Mesodermal cell (in vitro differentiated cells): ENCODE results near the gene LYZL1.

Source experiments
- H3K27ac ChIP-seq: 2 replicates; pipeline ENCODE4 v1.7.0; 2013; ENCODE audit warnings: mild to moderate bottlenecking, low read depth, low read length, moderate library complexity; ENCODE audit not compliant: severe bottlenecking
- H3K36me3 ChIP-seq: 2 replicates; pipeline ENCODE4 v1.7.1; 2013; ENCODE audit warnings: mild to moderate bottlenecking, low read length, moderate library complexity; ENCODE audit not compliant: control insufficient read depth, insufficient read depth
- H3K4me1 ChIP-seq: one replicate; pipeline ENCODE4 v1.7.1; 2013; ENCODE audit warnings: mild to moderate bottlenecking, low read length; ENCODE audit not compliant: insufficient read depth, control insufficient read depth, poor library complexity, severe bottlenecking
- H3K4me3 ChIP-seq: 2 replicates; pipeline ENCODE4 v1.7.0; 2013; ENCODE audit warnings: low read length, control low read depth, mild to moderate bottlenecking; ENCODE audit not compliant: insufficient read depth, poor library complexity, severe bottlenecking; ENCODE audit errors: extremely low read depth
- H3K9me3 ChIP-seq: 2 replicates; pipeline ENCODE4 v1.7.1; 2013; ENCODE audit warnings: mild to moderate bottlenecking, low read length, moderate library complexity; ENCODE audit not compliant: control insufficient read depth
- WGBS, 2 experiments: methylation state at CpG; one replicate each; pipeline ENCODE4 v1.1.5; 2013; ENCODE audit warnings: missing lambda C conversion rate in 2 of 2; ENCODE audit not compliant: insufficient coverage in 2 of 2; 5-methylcytosine and 5-hydroxymethylcytosine counted together

The LYZL1 gene

GRCh38 chr10:29250066-29250465, 38.8 kb upstream of the LYZL1 start:
- whole genome bisulfite sequencing, 2 experiments = 100% methylated on average over 1 of the region's 1 CpG; no CpG with 5 or more reads in 1 of the 2 experiments

GRCh38 chr10:29252811-29253689, 35.8 kb upstream of the LYZL1 start:
- WGBS, 2 experiments = 86 to 92% methylated on average over 18 of the region's 18 CpGs
- Histone ChIP-seq H3K4me1 (peaks cover 60% of the 10 kb centered on the region), H3K27ac (peak overlapping the region; percentile 95), H3K36me3 (no peaks in the 10 kb centered on the region), H3K9me3 (peaks cover 3% of the 10 kb centered on the region), H3K4me3 (no peak overlapping the region)

More at GRCh38 chr10:29250066-29250465, 38.8 kb upstream of the LYZL1 start:
- Histone ChIP-seq H3K9me3 (peaks cover 3% of the 10 kb centered on the region), H3K4me3 (no peak overlapping the region), H3K4me1 (peaks cover 30% of the 10 kb centered on the region), H3K36me3 (no peaks in the 10 kb centered on the region), H3K27ac (no peak overlapping the region)

- no peak overlapping the region for H3K4me3 ChIP-seq
- peaks cover 3% of the 10 kb centered on the region for H3K9me3 ChIP-seq
- H3K4me1 ChIP-seq = peaks cover 64% of the 10 kb centered on the region
- peak overlapping the region; percentile 95 for H3K27ac ChIP-seq
- WGBS, 2 experiments = 84 to 91% methylated on average over 3 of the region's 3 CpGs
- no peaks in the 10 kb centered on the region for H3K36me3 ChIP-seq
Measured at GRCh38 chr10:29253690-29254029, 35.2 kb upstream of the LYZL1 start.

- Histone ChIP-seq H3K9me3 (peaks cover 3% of the 10 kb centered on the region), H3K27ac (peak overlapping the region; percentile 95), H3K4me3 (no peak overlapping the region), H3K36me3 (no peaks in the 10 kb centered on the region), H3K4me1 (peaks cover 65% of the 10 kb centered on the region)
- WGBS, 2 experiments = 10 to 16% methylated on average over 7 to 8 of the region's 9 CpGs
Measured at GRCh38 chr10:29254123-29255046, 34.5 kb upstream of the LYZL1 start.

GRCh38 chr10:29255104-29255503, 33.8 kb upstream of the LYZL1 start:
- Histone ChIP-seq H3K36me3 (no peaks in the 10 kb centered on the region), H3K4me1 (peaks cover 65% of the 10 kb centered on the region), H3K9me3 (peaks cover 3% of the 10 kb centered on the region), H3K4me3 (no peak overlapping the region), H3K27ac (peak overlapping the region; percentile 95)
- WGBS, 2 experiments = 0 to 13% methylated on average over 1 of the region's 3 CpGs

GRCh38 chr10:29256019-29256418, 32.9 kb upstream of the LYZL1 start:
- Histone ChIP-seq H3K4me1 (peaks cover 65% of the 10 kb centered on the region), H3K4me3 (no peak overlapping the region), H3K36me3 (no peaks in the 10 kb centered on the region), H3K27ac (peak overlapping the region; percentile 95), H3K9me3 (no peaks in the 10 kb centered on the region)
- 81 to 86% methylated on average over 5 to 6 of the region's 7 CpGs for WGBS, 2 experiments

GRCh38 chr10:29256586-29256985, 32.3 kb upstream of the LYZL1 start:
- WGBS, 2 experiments = no CpG with 5 or more reads among the region's 1 CpG
- no peaks in the 10 kb centered on the region for H3K36me3 ChIP-seq
- peak overlapping the region; percentile 95 for H3K27ac ChIP-seq
- H3K4me3 ChIP-seq = no peak overlapping the region
- peaks cover 65% of the 10 kb centered on the region for H3K4me1 ChIP-seq
- no peaks in the 10 kb centered on the region for H3K9me3 ChIP-seq

GRCh38 chr10:29257106-29257783, 31.6 kb upstream of the LYZL1 start:
- H3K36me3 ChIP-seq = no peaks in the 10 kb centered on the region
- H3K4me1 ChIP-seq = peaks cover 62% of the 10 kb centered on the region
- H3K27ac ChIP-seq = peak overlapping the region; percentile 95
- 80% methylated on average over 6 to 8 of the region's 11 CpGs for WGBS, 2 experiments
- no peak overlapping the region for H3K4me3 ChIP-seq
- H3K9me3 ChIP-seq = no peaks in the 10 kb centered on the region

GRCh38 chr10:29257784-29258135, 31.1 kb upstream of the LYZL1 start:
- 88 to 90% methylated on average over 2 of the region's 3 CpGs for WGBS, 2 experiments
- H3K27ac ChIP-seq = peak overlapping the region; percentile 95

GRCh38 chr10:29259498-29259897, 29.4 kb upstream of the LYZL1 start:
- no peaks in the 10 kb centered on the region for H3K9me3 ChIP-seq
- H3K27ac ChIP-seq = no peak overlapping the region
- H3K4me3 ChIP-seq = no peak overlapping the region
- peaks cover 40% of the 10 kb centered on the region for H3K4me1 ChIP-seq
- H3K36me3 ChIP-seq = no peaks in the 10 kb centered on the region
- WGBS, 2 experiments = no CpG with 5 or more reads among the region's 2 CpGs

More at GRCh38 chr10:29257784-29258135, 31.1 kb upstream of the LYZL1 start:
- Histone ChIP-seq H3K4me3 (no peak overlapping the region), H3K9me3 (no peaks in the 10 kb centered on the region), H3K36me3 (no peaks in the 10 kb centered on the region), H3K4me1 (peaks cover 57% of the 10 kb centered on the region)
